Lower leg skin (tissue), 4 donors: ENCODE results near the gene TTC16. TPM values are rescaled to one million over a fixed set of nuclear protein-coding genes. Genes with fewer than 3 reads are reported as not detected.

ENCODE experiments used
- DNase-seq, 2 donors: peaks; one replicate each; pipeline ENCODE4 v3.0.0-alpha.2; 2019; ENCODE audit warnings: low spot score in 2 of 2
- H3K4me3 ChIP-seq: fragments of 200-600 bp; sonication (generic); 2 replicates; pipeline ENCODE4 v1.5.1; 2017; ENCODE audit warnings: mild to moderate bottlenecking, low read depth; ENCODE audit not compliant: poor library complexity, severe bottlenecking
- POLR2A ChIP-seq, 2 donors: fragments of 450-650 bp; IDR thresholded peaks; one replicate each; pipeline ENCODE4 v1.6.1; 2016 to 2017; ENCODE audit warnings: antibody characterized with exemption in 2 of 2, mild to moderate bottlenecking in 1 of 2, moderate library complexity in 1 of 2
- WGBS, 2 donors: methylation state at CpG; one replicate each; pipeline ENCODE4 v1.1.5; 2018; 5-methylcytosine and 5-hydroxymethylcytosine counted together
- intact Hi-C: fragments of 100-400 bp; cut with DNase I; formaldehyde crosslinking; loops from one replicate; pipeline ENCODE4 v1.15.0; 2023; ENCODE audit warnings: low total_unique reads
- total RNA-seq, 4 donors: library from RNA; depleted of rRNA; stranded (reverse); fragments of >200 nt; gene quantifications; one replicate each; pipeline ENCODE4 v1.1.0, GENCODE V29; 2016
- TF ChIP-seq, protein P1 (sequence below), 3 donors: fragments of 450-650 bp; IDR thresholded peaks; one replicate each; pipeline ENCODE4 v1.5.1; 2016; ENCODE audit warnings: antibody characterized with exemption in 3 of 3, mild to moderate bottlenecking in 3 of 3, moderate library complexity in 2 of 3

The TTC16 gene
- total RNA-seq, 4 donors from 2014 or later = 0.25 TPM; not detected in 3

DNA sequence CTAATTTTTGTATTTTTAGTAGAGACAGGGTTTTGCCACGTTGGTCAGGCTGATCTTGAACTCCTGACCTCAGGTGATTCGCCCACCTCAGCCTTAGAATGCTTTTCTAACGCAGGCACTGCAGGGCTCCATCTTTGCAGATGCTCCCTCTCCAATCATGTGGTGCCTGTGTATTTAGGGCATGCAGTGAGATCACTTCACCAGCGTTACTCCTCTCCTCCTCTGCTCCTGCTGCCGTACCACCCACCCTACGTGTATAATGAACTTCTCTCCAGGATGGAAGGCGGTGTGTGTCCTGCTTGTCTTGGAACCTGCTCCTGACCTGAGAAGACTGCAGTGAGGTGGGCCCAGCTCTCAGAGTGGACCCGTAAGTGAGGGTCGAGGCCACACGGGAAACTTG lies 22.7 kb upstream of the TTC16 start:
- DNase-seq = no peak
- intact Hi-C loops = no loop called here
- H3K4me3 ChIP-seq = no peak overlapping the region
- whole genome bisulfite sequencing, 2 donors = 88 to 93% methylated on average over 10 of the region's 10 CpGs
- TF ChIP-seq, protein P1, sequence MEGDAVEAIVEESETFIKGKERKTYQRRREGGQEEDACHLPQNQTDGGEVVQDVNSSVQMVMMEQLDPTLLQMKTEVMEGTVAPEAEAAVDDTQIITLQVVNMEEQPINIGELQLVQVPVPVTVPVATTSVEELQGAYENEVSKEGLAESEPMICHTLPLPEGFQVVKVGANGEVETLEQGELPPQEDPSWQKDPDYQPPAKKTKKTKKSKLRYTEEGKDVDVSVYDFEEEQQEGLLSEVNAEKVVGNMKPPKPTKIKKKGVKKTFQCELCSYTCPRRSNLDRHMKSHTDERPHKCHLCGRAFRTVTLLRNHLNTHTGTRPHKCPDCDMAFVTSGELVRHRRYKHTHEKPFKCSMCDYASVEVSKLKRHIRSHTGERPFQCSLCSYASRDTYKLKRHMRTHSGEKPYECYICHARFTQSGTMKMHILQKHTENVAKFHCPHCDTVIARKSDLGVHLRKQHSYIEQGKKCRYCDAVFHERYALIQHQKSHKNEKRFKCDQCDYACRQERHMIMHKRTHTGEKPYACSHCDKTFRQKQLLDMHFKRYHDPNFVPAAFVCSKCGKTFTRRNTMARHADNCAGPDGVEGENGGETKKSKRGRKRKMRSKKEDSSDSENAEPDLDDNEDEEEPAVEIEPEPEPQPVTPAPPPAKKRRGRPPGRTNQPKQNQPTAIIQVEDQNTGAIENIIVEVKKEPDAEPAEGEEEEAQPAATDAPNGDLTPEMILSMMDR (IDR thresholded peaks at IDR 0.05) = no peak
- TF ChIP-seq POLR2A (IDR thresholded peaks at IDR 0.05) = no peak

DNA sequence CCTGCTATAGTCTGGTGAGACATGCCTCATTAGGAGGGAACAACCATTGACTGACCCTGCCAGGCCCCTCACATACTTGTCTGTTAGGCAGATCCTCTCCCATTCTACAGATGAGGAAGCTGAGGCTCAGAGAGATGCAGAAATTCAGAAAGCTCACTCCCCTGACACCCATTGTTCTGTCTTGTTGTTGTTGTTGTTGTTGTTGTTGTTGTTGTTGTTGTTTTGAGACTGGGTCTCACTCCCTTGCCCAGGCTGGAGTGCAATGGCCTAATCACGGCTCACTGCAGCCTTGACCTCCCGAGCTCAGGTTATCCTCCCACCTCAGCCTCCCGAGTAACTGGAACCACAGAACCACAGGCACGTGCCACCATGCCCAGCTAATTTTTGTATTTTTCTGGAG lies 22.2 kb upstream of the TTC16 start:
- TF ChIP-seq POLR2A (IDR thresholded peaks at IDR 0.05) = no peak
- TF ChIP-seq, protein P1 (IDR thresholded peaks at IDR 0.05) = no peak
- H3K4me3 ChIP-seq = no peak overlapping the region
- no peak for DNase-seq
- 96% methylated on average over 4 of the region's 4 CpGs for WGBS, 2 donors
- intact Hi-C loops = no loop called here

GRCh38 chr9:127694890-127695720 lies 20.8 kb upstream of the TTC16 start:
- no peak overlapping the region for H3K4me3 ChIP-seq
- DNase-seq = no peak
- TF ChIP-seq, protein P1 (IDR thresholded peaks at IDR 0.05) = no peak
- TF ChIP-seq POLR2A (IDR thresholded peaks at IDR 0.05) = no peak

GRCh38 chr9:127697575-127697974 lies 18.3 kb upstream of the TTC16 start:
- intact Hi-C loops = no loop called here

More at GRCh38 chr9:127694890-127695720, 20.8 kb upstream of the TTC16 start:
- intact Hi-C loops = no loop called here
- 54 to 57% methylated on average over 9 of the region's 9 CpGs for WGBS, 2 donors

GRCh38 chr9:127698386-127698785 lies 17.5 kb upstream of the TTC16 start:
- TF ChIP-seq POLR2A (IDR thresholded peaks at IDR 0.05) = no peak
- TF ChIP-seq, protein P1 (IDR thresholded peaks at IDR 0.05) = no peak
- no peak overlapping the region for H3K4me3 ChIP-seq
- 87 to 94% methylated on average over 5 of the region's 5 CpGs for WGBS, 2 donors
- DNase-seq = no peak
- intact Hi-C loops = no loop called here

More at GRCh38 chr9:127697575-127697974, 18.3 kb upstream of the TTC16 start:
- no peak overlapping the region for H3K4me3 ChIP-seq
- DNase-seq = no peak
- TF ChIP-seq POLR2A (IDR thresholded peaks at IDR 0.05) = no peak
- TF ChIP-seq, protein P1 (IDR thresholded peaks at IDR 0.05) = no peak
- WGBS, 2 donors = 68 to 80% methylated on average over 5 of the region's 5 CpGs
